DMS53 (cell line): ENCODE data around the gene CACNG1.
"Not testable (repeated sequence)": the region's sequence is repeated elsewhere in the genome, so short reads cannot be mapped to it uniquely, and the experiment has no call there.

ENCODE experiments used
- DNase-seq: peaks from one replicate; lab custom pipeline; 2025; lab: John Stamatoyannopoulos, UW

Gene CACNG1

GRCh38 chr17:67025216-67025792 is 19.1 kb upstream of the CACNG1 start:
- DNase-seq = no peak

GRCh38 chr17:67026341-67026740 is 18.0 kb upstream of the CACNG1 start:
- no peak for DNase-seq

- no peak for DNase-seq
Measured at GRCh38 chr17:67027031-67027628, 17.2 kb upstream of the CACNG1 start.

GRCh38 chr17:67030641-67031040 is 13.7 kb upstream of the CACNG1 start:
- DNase-seq = no peak

- DNase-seq = no peak
Measured at GRCh38 chr17:67032382-67032781, 12.0 kb upstream of the CACNG1 start.

- DNase-seq = no peak
Measured at GRCh38 chr17:67032985-67033384, 11.4 kb upstream of the CACNG1 start.

GRCh38 chr17:67033613-67034012 is 10.7 kb upstream of the CACNG1 start:
- DNase-seq = no peak

GRCh38 chr17:67035131-67036083 is 8.9 kb upstream of the CACNG1 start:
- no peak for DNase-seq

- DNase-seq = no peak
Measured at GRCh38 chr17:67038861-67039365, 5.4 kb upstream of the CACNG1 start.

GRCh38 chr17:67040652-67041051 is 3.7 kb upstream of the CACNG1 start:
- DNase-seq = no peak

- DNase-seq = not testable (repeated sequence)
Measured at GRCh38 chr17:67041119-67041518, 3.2 kb upstream of the CACNG1 start.

- no peak for DNase-seq
Measured at GRCh38 chr17:67041531-67041930, 2.8 kb upstream of the CACNG1 start.

- DNase-seq = no peak
Measured at GRCh38 chr17:67041941-67042899, 2.1 kb upstream of the CACNG1 start.

- DNase-seq = no peak
Measured at GRCh38 chr17:67043283-67043682, 1.1 kb upstream of the CACNG1 start.

GRCh38 chr17:67044940-67045339 is 586 bp downstream of the CACNG1 start:
- DNase-seq = no peak

GRCh38 chr17:67046398-67046797 is 2.0 kb downstream of the CACNG1 start:
- DNase-seq = no peak

- DNase-seq = peak; percentile 40
Measured at GRCh38 chr17:67047382-67047781, 3.0 kb downstream of the CACNG1 start.

GRCh38 chr17:67049025-67049739 is 4.8 kb downstream of the CACNG1 start:
- peak; percentile 13 for DNase-seq

- DNase-seq = no peak
Measured at GRCh38 chr17:67050066-67050465, 5.7 kb downstream of the CACNG1 start.

- DNase-seq = no peak
Measured at GRCh38 chr17:67050471-67051154, 6.3 kb downstream of the CACNG1 start.
